Islet of Langerhans (tissue), 1 donor: Measurements from ENCODE around the gene LIPC.

Source experiments
- FAIRE-seq: peaks from one replicate; lab custom pipeline; 2011; peaks lifted over from hg19 to GRCh38; lab: Jason Lieb, UNC

LIPC gene

DNA sequence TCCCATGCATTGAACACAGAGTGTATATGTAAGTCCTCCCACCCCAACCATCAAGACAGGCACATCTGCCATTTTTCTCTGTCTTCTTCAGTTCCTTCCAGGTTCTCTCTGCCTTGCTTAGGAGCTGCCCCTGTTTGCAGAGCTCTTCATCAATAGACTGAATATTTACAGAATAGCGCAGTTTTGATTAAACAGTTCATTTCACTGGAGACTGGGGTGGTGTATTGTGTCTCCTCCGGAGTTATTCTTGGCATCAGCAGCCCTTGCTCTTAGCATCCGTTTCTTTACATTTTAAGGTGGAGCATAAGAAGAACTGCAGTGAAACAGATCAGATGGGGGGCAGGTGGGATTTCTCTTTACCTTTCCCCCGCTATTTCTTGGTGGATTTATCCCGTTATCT lies 87.7 kb downstream of the LIPC start:
- no peak for FAIRE-seq

DNA sequence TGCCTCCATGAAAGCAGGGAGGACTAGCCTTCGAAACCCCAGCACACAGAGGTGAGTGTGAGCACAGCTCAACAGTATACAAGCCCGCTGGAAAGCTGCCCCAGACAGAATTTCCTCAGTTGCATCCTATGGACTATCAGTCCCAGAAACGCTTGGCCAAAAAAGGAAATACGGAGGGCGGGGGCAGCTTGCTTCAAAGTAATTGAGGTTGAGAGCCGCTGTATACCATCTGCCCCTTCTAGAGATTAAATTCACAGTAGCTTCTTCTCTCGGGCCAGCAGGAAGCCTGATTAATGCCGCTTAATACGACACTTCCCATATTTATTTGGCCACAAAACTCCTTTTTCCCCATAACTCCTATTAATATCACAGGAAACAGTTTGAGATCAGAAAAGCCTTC lies 88.7 kb downstream of the LIPC start:
- no peak for FAIRE-seq

DNA sequence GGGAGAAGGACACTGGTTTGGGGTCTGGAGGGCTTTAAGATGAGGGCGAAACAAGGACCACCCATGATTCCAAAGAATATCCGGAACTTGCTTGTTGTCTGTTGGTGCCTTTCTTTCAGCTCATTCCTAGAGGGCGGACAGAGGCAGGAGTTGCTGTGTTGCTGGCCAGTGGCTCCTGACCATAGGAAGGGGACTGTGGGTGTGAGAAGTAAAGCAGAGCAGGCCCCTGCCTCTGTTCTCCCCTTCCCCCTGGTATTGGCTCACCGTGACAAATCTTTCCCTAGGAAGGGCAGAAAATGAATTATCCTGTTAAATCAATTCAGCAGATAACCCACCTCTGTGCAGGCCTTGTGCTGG lies 89.1 kb downstream of the LIPC start:
- no peak for FAIRE-seq

DNA sequence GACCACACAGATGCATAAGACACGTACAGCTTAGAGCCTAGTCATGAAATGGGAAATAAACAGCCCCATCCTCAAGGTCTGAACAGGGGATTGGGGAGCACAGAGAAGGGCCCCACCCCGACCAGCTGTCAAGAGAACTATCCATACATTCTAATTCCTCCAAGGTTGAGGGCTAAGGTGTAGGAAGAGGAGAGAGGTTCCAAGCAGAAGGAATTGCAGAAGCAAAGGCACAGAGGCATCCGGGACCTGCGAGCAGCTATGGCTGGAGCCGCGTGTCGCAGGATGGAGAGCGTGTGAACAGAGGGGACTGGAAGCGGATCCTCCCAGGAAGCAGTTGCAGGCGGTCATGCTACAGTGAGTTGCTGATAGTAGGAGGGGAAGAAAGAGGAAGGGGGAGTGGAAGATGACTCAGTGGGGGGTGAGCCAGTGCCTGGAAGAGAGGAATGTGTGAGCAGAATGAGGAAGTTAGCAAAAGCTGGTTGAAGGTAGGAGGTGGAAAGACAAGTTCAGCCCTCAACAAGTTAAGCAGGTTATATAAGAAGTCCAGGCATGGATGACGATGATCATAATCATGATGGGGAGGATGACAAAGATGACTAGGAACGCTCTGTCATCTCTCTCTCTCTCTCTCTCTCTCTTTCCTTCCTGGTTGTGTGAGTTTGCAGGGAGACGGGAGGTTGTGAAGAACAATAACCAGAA lies 89.7 kb downstream of the LIPC start:
- FAIRE-seq, result no peak

DNA sequence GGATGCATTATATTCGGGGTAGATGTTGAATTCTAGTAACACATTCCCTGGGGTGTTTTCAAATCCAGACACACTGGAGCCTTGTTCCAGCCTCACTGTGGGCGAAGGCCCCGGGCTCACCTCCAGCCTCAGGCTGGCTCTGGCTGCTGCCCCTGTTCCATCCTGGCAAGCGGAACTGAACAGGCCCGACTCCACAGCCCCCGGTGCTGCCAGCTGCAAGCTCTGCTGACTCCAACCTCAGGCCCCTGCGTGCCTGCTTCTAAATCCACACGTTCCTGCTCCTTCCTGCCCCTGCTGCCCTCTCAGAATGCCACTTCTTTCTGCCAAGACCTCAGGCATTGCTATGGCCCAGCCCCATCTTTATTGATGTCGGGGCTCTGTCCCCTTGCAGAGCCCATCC lies 90.6 kb downstream of the LIPC start:
- FAIRE-seq, result no peak

DNA sequence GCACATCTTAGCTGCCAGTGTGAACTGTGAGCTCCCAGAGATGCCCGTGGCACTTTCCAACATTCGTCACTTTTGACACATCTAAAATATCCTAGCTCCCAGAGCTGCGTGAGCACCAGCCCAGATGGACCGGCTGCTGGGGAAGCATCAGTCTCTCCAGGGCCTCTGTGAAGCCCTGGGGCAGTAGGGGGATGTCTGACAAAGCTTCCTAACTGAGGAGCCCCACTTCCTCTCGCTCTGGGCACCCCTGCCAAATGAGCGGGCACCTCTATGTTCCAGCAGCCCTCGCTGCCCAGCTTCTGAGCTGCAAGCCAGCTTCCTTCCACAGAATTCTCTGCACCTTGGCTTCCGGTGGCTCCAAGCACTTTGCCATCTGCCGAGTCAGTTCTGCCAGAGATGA lies 91.1 kb downstream of the LIPC start:
- no peak for FAIRE-seq

DNA sequence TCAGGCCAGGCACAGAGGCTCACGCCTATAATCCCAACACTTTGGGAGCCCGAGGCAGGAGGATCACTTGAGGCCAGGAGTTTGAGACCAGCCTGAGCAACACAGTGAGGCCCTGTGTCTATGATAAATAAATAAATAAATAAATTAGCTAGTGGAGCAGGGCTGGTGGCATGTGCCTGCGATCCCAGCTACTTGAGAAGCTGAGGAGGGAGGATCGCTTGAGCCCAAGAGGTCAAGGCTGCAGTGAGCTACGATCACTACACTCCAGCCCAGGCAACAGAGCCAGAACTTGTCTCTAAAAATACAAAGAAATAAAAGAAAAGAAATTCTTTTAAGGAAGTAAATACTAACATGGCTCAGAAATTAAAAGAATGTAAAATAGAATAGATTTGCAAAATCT lies 91.8 kb downstream of the LIPC start:
- no peak for FAIRE-seq

DNA sequence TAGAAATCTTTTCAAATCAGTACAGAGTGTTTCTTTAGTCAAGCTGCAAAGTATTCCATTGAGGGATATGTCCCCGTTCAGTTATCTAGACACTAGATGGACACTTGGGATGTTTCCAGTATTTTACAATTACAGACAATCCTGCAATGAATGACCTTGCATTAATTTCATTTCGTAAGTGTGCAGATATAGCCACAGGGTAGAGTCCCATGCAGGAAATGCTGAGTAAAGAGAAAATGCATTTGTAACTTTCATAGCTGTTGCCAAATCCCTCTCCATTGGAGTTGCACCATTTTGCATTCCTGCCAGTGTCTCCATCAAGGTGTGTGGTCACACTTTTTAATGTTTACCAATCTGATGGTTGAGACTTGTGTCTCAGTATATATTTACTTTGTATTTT lies 92.5 kb downstream of the LIPC start:
- no peak for FAIRE-seq

DNA sequence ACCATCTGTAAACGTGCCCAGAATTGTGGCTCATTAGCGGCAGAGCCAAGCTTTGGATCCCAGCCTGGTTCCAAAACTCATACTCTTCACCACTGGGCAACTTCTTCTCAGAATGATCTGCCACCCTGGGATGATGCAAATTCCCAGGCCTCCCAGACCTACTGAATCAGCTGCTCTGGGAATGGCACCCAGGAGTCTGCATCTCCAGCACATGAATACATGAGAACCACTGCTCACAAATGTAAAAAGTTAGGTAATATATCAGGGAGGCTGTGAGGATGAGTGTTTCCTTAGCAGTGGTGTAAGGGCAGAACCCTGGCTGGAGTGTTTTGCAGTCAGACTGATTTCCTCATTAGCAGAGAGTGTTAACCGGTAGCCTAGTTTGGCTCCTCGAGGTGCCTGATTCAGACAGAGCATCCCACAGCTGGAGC lies 94.2 kb downstream of the LIPC start:
- no peak for FAIRE-seq

DNA sequence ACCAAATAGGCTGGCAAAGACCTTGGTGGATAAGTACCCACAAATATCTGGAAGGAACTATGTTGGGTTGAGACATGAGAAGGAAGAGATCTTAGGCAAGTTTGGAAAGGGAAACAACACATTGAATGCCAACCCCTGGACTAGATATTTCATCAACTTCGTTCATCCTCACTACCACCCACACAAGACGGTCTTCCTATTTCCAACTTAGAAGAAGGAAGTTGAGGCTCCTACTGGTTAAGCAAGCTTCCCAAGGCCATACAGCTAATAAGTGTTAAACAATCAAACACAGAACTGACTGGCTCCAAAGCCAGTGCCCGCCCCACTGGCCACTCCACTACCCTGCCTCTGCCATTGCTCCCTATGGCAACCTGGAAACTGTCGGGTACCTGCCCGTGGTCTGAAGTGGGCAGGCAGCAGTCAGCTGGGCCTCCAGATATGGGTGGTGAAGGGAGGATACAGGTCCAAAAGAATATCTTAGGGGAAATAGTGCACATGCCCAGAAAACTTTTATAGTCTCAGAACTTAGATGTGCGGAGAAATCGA lies 94.9 kb downstream of the LIPC start:
- FAIRE-seq, result no peak

DNA sequence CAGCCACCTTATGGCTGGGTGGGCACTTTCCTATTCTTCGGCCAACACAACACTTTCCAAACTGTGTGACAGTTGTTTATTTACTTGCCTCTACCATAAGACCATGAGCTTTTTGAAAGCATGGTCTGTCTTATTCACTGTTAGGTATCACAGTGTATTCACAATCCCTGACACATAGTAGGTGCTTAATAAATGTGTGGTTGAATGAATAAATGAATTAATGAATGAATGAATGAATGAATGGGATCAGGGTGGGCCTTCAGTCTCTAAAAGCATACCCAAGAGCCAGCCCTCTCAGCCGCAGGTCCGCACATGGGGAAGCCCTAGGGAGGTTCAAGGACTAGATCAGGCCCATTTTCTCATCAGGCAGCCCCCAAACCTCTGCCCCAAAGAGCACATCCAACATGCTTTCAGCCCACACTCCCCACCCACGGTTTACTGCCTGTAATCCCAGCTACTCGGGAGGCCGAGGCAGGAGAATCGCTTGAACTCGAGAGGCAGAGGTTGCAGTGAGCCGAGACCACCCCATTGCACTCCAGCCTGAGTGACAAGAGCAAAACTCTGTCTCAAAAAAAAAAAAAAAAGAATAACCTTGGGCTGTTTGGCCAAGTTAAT lies 95.9 kb downstream of the LIPC start:
- no peak for FAIRE-seq

DNA sequence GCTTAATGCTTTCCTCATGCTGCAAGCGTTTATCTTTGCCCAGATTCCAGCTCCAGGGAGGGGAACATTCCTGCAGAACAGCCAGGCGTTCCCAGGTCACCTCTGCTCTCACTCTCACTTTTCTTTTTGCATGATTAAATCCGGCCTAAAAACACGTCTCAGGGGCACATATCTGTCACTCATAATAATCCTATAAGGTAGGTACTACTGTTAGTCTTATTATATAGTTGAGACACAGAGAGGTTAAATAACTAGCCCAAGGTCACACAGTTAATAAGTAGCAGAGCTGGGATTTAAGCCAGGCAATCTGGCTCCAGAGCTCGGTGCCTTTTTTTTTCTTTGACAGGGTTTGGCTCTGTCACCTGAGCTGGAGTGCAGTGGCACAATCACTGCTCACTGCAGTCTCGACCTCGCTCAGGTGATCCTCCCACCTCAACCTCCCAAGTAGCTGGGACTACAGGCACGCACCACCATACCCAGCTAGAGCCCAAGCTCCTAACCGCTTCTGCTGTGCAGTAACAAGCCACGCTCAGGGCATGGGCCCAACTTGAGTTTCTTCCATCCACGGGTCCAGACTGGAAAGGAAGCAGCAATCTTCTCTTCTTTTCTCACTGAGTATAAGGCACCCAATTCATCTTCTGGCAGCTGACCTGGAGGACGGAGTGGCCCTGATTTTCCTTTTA lies 96.5 kb downstream of the LIPC start:
- FAIRE-seq, result no peak

DNA sequence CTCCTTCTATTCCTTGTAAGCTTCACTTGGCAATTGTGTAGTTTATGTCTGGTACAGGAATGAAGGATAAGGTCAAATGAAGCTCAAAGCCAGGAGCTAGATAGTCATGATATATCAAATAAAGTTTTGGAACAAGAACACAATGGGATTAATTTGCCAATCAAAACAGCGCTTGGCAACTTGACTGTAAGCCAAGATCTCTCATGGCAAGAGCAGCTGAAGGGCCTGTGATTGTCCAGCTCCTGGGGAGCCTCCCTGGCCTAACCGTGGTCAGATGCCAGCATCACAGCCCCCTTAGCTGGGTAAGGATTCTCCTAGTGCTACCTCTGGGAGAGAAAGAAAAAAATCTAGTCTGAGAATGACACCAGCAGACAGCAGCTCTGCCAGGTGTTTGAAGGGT lies 97.2 kb downstream of the LIPC start:
- no peak for FAIRE-seq

DNA sequence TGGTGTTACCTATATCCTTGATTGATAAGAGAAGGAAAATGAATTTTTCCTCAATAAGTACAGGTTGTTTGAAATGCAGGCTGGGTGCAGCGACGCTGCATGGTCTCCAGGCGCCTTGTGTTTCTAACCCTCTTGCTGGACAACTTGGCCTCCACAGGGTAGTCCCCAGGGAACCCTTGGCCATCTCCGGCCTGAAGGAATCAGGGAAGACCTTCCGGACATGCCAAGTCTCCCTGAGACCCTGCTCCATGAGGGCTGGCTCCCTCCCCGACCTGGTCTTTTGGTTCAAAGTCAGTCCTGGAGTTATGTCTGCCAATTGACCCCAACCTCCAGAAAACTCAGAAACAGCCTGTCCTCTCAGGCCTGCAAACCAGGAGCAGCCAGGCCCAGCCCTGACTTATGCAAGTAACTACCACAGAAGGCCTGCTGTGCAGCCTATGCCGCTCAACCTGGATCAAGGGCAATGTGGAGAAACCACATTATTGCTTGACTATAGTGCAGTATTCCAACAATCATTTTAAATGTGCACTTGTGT lies 98.3 kb downstream of the LIPC start:
- FAIRE-seq, result no peak

DNA sequence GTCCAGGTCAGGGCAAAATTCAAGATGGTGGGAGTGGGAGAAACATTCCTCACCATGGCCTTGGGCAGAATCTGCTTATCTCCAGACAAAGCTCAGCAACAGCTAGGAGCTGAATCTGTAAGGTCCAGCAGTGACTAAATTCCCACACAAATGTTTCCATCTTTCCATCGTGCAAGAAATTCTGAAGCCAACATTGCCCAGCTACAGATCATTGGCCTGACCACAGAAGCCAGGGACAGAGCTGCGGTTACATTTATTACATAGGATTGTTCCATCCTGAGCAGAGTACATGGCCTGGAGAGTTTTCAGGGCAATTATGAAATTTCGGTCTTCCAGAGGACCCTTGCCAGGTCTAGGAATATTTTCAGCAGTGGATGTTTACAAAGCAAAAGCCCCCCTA lies 100.3 kb downstream of the LIPC start:
- no peak for FAIRE-seq

DNA sequence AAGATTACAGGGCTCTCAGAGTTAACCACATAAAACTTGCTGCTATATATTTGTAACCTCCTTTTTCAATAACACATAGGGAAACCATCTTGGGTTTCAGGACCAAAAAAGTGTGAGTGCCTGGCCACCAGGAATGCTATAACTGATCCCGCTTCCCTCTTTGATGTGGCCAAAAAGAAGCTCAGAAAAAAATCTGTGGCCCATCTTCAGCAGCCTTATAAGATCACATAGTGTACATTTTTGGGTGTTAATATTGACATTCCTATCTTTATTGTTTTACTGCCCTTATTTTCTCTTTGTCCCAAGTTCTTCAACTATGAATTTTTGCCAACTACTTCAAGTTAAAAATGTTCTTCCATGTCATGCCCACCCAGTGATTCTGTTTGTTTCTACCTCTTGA lies 102.8 kb downstream of the LIPC start:
- no peak for FAIRE-seq

DNA sequence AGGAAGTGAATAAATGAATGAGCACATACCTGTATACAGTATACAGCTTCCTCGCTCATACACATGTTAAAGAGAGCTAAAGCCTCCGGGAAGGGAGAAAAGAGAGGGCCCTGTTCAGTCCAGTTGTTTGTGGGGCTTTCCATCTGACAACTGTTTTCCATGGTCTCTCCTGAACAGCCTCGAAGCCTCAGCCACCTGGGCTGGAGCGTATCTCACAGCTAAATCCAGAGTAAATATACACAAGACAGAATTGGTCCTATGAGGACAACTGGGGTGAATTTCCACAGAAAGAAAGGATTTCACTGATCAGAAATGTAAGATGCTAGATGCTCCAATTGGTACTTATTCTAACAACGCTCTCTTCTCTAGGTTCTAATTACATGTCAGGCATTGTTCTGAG lies 103.5 kb downstream of the LIPC start:
- FAIRE-seq, result no peak

DNA sequence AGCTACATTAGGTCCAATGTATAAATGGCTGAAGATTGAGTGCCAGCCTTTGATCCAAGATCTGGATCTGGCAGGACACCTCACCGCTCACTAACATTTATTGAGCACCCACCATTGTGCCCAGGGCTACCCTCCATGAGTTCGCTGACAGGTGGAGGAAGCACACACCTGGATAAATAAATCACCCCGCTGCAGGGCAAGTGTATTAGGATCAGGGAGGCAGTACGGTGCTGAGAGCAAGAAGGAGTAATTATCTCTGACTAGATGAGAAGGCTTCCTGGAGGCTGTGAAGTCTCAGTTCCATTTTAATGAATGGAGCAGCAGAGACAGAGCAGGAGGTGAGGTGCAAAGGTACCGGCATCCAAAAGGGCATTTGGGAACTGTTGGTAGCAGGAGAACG lies 104.1 kb downstream of the LIPC start:
- no peak for FAIRE-seq

DNA sequence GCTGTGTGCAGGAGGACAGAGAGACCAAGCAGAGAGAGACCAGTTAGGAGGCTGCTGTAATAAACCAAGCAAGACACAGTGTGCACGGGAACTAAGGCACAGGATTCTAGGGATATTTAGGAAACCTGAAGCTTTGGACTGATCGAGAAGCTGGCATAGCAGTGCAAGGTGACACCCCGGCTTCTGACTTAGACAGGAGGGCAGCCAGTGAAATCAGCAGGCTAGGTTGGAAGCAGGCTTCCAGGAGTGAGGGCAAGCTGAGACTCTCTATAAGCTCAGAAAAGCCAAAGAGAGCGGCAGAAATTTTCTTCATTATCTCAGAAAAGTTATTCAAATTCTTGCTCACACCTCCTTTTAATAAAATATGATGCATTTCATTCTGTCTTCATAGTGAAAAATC lies 104.6 kb downstream of the LIPC start:
- no peak for FAIRE-seq

DNA sequence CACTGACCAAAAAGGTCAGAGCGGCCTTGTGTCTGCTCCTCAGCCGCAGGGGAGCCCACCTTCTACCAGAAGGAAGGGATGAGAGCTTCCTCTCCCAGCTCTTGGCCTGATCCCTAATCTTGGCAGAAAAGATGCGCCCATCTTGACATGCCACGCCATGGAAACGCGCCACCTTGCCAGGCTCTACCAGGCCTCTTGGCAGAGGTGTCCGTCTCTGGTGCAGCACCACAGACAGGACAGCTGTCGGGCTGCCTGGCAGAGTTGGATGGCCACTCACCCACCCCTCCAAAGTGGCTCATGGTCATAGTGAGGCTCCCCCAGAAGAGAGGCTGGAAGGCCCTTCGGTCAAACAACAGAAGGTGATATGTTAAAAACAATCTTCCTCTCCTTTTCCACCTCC lies 105.2 kb downstream of the LIPC start:
- no peak for FAIRE-seq

DNA sequence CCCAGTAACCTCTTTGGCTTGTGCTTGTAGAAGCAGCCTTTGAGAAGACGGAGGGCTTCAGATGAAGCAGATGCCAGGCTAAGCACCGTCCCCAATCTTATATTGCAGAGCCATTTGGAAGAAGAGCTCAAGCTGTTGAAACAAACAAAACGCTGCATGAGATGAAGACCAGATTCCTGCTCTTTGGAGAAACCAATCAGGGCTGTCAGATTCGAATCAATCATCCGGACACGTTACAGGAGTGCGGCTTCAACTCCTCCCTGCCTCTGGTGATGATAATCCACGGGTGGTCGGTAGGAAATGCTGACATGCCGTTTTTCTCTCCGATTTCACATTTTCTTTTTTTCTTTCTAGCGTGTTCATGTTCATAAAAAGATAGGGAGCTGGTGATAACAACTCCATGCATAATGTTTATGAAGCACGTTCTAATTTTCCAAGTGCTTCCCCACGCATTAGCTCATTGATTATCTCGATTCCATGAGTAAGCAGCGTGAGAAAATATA lies 106.5 kb downstream of the LIPC start:
- no peak for FAIRE-seq

DNA sequence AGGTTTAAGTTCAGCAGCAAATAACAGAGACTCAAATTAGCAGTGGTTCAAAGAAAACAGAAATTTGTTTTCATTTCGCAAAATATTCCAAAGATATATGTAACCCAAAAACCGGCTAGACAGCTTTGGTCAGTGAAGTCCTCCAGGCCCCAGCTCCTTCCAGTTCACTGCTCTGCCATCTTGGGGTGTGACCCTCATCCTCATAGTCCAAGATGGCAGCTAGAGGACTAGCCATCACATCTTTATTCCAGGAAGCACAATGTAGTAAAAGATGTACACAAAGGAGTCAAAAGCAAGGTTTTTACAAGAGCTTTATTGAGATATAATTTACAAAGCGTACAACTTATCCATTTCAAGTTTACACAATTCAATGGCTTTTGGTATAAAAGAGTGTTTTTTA lies 107.1 kb downstream of the LIPC start:
- FAIRE-seq, result no peak

DNA sequence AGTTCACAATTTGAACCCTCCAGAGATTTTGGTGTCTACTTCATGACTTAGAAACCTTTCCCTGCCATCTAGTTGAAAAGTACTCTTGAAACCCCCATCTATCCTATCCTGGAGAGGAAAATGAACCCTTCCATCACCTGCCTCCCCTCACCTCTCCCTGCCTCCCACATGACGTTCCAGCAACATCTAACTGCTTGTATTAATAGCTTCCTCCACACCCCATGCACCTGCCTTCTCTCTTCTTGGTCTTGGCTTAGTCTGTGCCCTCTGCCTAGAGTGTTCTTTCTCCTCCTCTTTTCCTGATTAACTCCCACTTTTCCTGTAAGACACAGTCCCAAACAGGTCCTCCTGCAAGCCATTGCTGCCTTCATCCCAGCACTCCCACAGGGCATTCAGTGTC lies 107.8 kb downstream of the LIPC start:
- FAIRE-seq, result no peak
